ENCODE data around the gene PSAT1.

DNA sequence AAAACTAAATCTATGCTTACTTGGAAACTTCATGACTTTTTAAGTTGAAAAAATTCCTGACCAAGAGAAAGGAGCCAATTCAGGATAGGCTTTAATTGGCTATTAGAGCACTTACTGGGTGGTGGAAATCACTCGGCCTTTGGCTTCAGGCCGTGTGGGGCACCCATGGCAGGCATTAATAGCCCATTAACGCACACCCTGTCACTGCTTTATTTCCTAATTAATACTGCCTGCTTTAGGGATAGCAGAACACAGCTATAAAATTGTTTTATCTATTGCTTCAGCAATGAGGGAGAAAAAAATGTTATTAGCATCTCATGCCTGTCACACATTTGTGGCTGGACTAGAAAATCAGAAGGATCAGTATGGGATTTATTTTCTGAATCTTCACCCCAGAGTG lies 58.1 kb downstream of the PSAT1 start:
- TF ChIP-seq GATA2 (IDR thresholded peaks at IDR 0.05; ENCODE audit: low read depth, low read length) (no peak), GATA3 (IDR thresholded peaks at IDR 0.05; ENCODE audit: low read depth, low read length) (no peak)
